A172 (cell line): ENCODE measurements around the gene PADI4. TPM values are rescaled to one million over a fixed set of nuclear protein-coding genes. Genes with fewer than 3 reads are reported as not detected.
"Not testable (repeated sequence)": the region's sequence is repeated elsewhere in the genome, so short reads cannot be mapped to it uniquely, and the experiment has no call there.

Experiments
- DNase-seq: peaks from one replicate; pipeline ENCODE4 v3.0.0-alpha.2; 2015; ENCODE audit warnings: low spot score
- total RNA-seq: library from RNA; depleted of rRNA; stranded (reverse); fragments of >200 nt; shearing (Covaris generic); gene quantifications from 2 replicates; pipeline ENCODE4 v1.2.3, GENCODE V29; 2014

Gene PADI4
- total RNA-seq, 1 experiment from 2014 or later = 0.29 TPM

DNA sequence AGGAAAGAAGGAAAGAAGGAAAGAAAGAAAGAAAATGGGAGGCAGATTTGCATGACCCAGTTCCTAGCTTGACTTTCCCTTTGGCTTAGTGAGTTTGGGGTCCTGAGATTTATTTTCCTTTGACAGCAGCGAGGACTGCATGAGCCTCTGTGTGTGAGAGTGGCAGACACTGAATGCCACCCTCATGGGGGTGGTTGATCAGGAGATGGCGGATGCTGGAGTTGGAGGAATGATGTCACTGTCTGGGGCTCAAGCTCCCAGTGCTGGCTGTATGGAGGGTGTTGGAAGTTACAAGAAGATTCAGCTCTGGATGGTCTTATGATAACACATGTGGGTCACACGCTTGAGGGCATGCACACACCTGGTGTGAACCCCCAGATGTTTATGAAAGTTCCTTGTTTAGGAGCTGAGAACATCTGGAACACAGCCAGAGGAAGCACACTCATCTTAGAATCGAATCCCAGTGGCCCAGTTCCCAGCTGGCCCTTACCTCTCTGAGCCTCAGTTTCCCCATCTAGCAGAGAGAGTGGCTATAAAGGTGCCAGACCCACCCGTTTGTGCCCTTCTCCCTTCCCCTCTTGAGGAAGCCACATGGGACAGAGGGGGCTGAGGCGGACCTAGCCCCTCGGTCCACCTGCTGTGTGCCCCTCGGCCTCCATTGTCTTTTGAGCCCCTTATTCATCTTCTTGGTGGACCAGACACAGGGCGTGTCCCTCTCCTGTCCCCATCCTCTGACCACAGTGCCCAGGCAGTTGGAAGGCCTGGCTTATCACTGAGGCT lies 5.7 kb downstream of the PADI4 start:
- no peak for DNase-seq

DNA sequence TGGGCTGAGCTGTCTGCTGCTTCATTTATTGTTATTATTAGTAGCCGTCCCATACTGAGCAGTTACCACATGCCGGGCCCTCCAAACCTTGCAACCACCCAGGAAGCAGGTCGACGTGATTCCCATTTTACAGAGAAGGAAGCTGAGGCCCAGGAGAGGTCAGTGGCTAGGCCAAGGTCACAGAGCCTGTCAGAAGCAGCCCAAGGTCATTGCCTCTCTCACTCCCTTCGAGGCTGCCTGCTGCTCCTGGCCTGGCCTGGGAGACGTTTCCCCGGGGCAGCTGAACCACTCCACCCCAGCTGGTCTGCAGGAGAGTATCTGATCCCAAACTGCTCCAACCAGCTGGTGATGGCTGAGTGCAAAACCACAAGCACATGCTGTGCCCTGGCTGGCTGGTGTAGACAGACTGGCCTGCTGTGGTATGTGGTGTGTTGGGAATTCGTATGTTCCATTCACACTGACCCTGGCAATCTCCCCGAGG lies 6.5 kb downstream of the PADI4 start:
- DNase-seq = peak; percentile 15

DNA sequence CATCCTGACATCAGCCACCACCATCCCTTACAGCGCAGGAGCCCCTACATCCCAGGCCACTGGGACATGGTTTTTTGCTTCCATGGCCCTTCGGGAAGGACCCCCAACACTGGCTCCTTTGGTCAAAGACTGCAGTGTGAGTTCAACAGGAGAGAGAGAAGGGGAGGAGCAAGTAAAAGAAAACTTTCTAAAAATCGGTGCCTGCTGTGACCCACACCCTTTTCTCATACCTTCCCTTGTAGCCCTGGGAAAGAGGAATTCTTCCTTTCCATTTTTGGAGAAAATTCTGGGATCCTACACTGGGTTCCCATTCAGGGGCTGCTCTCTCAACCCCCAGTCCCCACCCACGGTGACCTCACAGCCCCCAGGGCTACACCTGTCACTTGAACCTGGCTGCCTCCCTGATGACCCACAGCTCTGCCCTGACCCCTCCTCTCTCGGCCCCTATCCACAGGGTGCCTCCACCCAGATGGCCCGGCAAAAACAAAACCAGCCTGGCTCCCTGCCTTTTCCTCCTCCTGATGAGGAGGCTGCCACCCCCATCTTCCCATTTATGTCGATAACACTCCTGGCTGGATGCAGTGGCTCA lies 7.6 kb downstream of the PADI4 start:
- DNase-seq = no peak

- DNase-seq = no peak
Measured at GRCh38 chr1:17316704-17317103, 8.7 kb downstream of the PADI4 start.

GRCh38 chr1:17318262-17318661 lies 10.3 kb downstream of the PADI4 start:
- no peak for DNase-seq

GRCh38 chr1:17319561-17320350 lies 11.8 kb downstream of the PADI4 start:
- DNase-seq = no peak

GRCh38 chr1:17321857-17322390 lies 13.9 kb downstream of the PADI4 start:
- not testable (repeated sequence) for DNase-seq

DNA sequence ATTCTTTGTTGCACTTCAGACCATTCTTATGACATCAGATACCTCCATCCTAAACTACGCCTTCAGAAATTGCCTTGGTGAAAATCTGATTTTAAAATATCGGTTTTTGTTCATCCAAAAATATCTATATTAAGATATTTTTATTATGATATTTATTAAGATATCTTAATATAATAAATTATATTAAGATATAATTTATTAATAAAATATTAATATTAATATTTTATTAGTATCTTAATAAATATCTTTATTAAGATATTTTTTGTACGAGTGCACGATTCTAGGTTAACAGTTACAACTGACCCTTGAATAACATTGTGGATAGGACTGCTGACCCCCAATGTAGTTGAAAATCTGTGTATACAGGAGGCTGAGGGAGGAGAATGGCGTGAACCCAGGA lies 20.9 kb downstream of the PADI4 start:
- no peak for DNase-seq

- no peak for DNase-seq
Measured at GRCh38 chr1:17329610-17330009, 21.6 kb downstream of the PADI4 start.

DNA sequence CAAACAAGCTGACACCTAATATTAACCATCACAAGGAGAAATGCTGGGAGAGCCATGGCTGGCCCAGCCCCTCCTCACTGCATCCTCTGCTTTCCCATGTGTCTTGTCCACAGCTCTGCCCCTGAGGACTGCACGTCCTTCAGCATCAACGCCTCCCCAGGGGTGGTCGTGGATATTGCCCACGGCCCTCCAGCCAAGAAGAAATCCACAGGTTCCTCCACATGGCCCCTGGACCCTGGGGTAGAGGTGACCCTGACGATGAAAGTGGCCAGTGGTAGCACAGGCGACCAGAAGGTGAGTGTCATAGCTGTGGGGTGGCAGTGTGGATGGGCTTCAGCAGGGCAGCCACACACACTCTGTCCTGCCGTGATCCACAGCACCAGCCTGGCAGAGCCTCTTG lies 22.9 kb downstream of the PADI4 start:
- DNase-seq = no peak

DNA sequence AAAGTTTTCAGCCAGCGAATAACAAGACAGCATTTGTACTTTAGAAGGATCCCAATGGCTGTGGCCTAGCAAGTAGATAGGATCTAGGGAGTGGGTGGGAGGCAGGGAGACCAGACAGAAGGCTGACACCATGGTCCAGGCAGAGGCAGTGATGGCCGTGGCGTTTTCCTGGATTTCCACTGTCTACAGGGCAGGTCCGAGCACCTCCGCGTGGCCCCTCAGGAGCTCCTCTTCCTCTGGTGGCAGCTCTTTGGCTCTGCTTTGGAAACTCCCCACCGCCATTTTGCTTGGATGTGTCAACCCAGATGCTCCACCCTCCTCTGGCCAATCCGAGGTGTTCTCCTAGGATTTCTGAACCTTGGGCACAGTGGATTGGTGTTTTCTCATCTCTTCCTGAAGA lies 25.1 kb downstream of the PADI4 start:
- DNase-seq = no peak

- DNase-seq = peak; percentile 58
Measured at GRCh38 chr1:17335821-17336710, 28.1 kb downstream of the PADI4 start.

DNA sequence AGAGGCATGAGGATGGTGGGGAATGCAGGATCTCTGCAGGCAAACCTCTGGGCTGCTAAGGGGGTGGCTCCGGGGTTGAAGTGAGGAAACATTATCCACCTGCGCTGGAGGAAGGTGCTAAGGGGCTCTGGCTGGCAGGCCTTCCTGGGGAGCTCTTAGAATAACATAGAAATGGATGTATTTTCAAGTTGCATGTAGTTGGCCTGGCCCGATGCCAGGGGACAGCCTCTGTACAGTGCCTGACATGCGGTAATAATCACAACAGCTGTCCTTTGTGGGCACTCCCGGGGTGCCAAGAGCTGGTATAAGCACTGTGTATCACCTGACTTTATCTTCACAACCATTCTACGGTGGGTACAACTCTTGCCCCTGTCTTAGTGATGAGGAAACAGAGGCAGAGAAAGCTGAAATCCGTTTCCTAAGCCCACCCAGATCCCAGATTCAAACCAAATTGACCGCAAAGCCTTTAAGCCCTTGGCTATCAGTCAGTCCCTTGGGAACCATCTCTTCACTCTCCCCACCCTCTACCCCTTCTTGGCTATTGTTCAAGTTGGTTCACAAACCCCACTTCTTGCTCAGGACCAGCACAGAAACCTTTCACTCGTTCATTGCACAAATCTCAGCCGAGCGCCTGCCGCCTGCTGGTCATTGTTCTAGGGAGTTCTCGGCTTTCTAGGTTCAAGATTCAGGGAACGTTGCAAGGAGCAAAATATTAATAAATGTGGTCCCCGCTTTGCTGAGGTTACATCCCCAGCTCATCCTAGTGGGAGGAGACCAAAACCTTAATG lies 30.9 kb downstream of the PADI4 start:
- no peak for DNase-seq

DNA sequence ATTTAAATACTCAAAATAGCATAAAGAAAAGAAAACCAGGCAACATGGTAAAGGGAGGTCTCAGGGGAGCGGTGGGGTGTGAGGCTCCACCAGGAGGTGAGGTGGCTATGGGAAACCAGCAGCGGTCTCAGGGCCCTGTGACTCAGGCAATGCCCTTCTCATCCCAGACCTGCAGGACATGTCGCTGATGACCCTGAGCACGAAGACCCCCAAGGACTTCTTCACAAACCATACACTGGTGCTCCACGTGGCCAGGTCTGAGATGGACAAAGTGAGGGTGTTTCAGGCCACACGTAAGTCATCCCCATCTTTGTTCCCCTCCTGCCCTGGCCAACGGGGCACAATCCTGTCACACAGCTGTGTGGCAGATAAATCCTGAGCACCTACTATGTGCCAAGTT lies 31.5 kb downstream of the PADI4 start:
- DNase-seq = no peak

DNA sequence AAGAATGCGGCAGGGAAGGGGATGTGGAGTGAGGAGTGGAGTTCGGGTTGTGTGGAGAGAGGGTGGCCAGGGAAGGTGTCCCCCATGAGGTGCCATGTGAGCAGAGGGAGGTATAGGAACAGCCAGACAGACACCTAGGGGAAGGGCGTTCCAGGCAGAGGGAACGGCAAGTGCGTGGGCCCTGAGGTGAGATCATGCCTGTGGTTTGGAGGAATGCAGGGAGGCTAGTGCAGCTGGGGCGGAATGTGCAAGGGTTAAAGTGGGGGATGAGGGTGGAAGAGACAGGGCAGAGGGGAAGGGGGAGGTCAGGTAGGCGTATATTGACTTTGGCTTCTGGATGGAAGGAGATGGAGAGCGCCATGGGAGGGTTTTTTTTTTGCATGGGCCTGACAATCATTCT lies 32.4 kb downstream of the PADI4 start:
- no peak for DNase-seq

- no peak for DNase-seq
Measured at GRCh38 chr1:17342014-17342441, 34.0 kb downstream of the PADI4 start.

DNA sequence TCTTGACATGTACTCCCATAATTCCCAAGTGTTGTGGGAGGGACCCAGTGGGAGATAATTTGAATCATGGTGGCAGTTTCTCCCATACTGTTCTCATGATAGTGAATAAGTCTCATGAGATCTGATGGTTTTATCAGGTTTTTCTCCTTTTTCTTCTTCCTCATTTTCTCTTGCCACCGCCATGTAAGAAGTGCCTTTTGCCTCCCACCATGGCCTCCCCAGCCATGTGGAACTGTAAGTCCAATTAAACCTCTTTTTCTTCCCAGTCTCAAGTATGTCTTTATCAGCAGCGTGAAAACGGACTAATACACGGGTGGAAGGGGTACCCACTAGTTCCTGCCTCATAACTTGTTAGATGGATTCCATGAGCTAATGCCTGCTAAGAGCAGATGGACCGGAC lies 37.5 kb downstream of the PADI4 start:
- not testable (repeated sequence) for DNase-seq

DNA sequence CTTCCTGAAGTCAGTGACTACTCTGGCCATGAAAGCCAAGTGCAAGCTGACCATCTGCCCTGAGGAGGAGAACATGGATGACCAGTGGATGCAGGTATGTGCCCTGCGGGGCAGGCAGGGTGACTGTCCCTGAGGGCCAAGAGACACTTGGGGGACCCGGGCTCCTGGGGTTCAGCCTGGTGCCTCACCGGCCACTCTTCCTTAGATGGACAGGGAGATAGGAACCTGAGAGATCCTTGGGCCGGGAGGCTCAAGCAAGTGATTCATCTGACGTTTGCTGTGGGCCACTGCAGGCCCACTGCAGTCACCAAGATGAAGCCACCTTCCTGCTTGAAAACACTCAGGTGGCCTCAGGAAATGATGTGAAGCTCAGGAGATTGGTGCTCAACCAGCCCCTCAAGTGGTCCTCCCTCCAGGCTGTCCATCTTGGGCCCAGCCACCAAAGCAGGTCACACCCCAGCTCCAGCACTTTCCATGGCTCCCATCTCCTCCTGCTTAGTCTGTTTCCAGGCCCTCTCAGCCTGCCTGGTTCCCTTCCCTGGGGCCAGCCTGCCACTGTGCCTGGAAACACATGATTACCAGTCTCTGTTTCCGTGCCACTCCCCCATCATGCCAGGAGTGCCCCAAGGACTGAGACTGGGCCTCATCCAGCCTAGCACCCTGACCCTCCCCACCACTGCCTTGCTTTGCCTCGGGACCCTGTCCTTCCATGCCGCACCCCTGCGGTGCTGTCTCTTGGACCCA lies 38.2 kb downstream of the PADI4 start:
- DNase-seq = no peak

- DNase-seq = peak; percentile 78
Measured at GRCh38 chr1:17347769-17348592, 40.0 kb downstream of the PADI4 start.
